Activated CD8-positive, alpha-beta memory T cell treated with anti-CD3 and anti-CD28 coated beads, Interleukin-2, amount 50 U/mL, for 4 hours (primary cell): ENCODE results near the gene RPL35A.
"Not testable (repeated sequence)": the region's sequence is repeated elsewhere in the genome, so short reads cannot be mapped to it uniquely, and the experiment has no call there.

Source experiments
- DNase-seq: peaks from one replicate; pipeline ENCODE4 v3.0.0-alpha.2; 2020

RPL35A gene

GRCh38 chr3:197949778-197950676 lies at the start of gene RPL35A:
Gene RPL35A (plus strand): TSS chr3:197950190. CDS start chr3:197950968, 778 bp downstream.
- DNase-seq: peak; percentile 79

GRCh38 chr3:197901626-197902025 lies 48.4 kb upstream of the RPL35A start:
- DNase-seq: no peak

- DNase-seq: peak; percentile 77
These were observed 43.8 kb upstream of the RPL35A start for GRCh38 chr3:197906023-197906849.

DNA sequence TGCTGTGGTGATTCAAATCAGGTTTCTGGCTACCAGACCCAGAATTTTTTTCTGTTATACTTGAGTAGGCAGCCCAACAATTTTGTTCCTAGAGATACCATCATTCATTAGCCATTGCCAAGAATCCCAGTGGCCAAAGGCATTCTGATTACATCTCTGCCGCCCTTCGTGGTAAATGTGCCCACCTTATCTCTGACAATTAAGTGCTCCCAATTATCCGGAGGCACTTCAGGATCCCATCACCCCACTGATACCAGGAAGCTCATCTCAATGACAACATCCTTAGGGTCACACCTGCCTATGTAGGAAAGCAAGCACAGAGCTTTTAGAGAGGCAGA lies 43.2 kb upstream of the RPL35A start:
- no peak for DNase-seq

DNA sequence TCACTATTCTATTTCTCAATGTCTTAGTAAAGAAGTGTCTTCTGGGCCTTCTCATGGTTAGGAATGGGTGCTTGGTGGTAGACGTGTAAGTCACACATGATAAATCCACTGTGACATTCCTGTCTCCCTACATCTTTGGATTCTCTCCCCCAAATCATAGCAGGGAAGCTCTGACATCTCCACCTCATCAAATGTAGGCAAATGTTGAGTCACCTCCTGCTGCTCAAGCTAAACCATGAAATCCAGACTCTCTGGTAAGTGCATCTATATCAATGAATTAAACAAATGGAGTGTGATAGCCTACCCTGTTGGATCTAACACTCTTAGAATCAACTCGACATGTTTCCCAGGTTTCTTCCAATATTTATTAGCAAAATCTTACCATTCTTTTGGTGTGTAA lies 42.8 kb upstream of the RPL35A start:
- no peak for DNase-seq

GRCh38 chr3:197908550-197908949 lies 41.4 kb upstream of the RPL35A start:
- DNase-seq: not testable (repeated sequence)

- DNase-seq: no peak
These were observed 40.9 kb upstream of the RPL35A start for GRCh38 chr3:197908957-197909701.

- DNase-seq: no peak
These were observed 37.1 kb upstream of the RPL35A start for GRCh38 chr3:197912741-197913476.

- DNase-seq: no peak
These were observed 36.2 kb upstream of the RPL35A start for GRCh38 chr3:197913641-197914380.

DNA sequence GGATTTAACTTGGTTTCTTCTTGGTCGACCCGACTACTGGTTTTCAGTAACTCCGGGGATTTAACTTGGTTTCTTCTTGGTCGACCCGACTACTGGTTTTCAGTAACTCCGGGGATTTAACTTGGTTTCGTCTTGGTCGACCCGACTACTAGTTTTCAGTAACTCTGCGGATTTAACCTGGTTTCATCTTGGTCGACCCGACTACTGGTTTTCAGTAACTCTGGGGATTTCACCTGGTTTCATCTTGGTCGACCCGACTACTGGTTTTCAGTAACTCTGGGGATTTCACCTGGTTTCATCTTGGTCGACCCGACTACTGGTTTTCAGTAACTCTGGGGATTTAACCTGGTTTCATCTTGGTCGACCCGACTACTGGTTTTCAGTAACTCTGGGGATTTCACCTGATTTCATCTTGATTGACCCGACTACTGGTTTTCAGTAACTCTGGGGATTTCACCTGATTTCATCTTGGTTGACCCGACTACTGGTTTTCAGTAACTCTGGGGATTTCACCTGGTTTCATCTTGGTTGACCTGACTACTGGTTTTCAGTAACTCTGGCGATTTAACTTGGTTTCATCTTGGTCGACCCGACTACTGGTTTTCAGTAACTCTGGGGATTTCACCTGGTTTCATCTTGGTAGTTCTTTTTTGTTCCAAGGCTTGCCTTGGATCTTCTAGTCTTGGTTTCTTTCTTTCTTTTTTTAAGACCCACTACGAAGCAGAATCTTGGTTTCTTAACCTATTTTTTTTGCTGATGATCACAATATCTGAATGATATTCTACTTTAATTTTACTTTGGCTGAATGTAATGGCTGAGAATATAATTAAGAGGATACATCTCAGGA lies 28.3 kb upstream of the RPL35A start:
- DNase-seq: not testable (repeated sequence)

DNA sequence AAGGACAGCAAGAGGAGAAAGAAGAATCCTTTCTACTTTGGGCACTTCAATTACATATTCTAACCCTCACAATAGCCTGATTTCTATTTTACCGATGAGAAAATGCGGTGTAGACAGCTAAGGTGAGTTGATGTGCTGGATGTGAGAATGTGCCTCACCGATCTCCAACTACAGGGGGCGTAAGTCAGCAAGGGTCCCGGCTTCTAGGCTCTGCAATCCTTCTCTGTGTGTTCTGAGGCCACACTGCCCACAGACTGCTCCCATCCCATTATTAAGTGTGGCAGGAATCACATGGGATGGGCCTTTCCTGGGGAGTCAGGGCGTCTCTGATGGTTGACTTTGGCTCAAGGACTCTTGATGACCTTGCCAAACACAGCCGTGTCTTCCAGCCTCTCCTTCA lies 23.6 kb upstream of the RPL35A start:
- DNase-seq: no peak

DNA sequence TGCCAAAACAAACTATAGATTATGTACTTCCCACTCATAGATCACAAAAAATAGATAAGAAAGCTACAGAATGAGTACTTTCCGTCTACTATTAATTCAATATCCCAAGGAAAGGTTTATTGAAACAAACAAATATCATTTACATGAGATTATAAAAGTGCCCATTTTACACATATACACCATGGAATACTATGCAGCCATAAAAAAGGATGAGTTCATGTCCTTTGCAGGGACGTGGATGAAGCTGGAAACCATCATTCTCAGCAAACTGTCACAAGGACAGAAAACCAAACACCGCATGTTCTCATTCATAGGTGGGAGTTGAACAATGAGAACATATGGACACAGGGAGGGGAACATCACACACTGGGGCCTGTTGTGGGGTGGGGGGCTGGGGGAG lies 22.4 kb upstream of the RPL35A start:
- not testable (repeated sequence) for DNase-seq

- no peak for DNase-seq
These were observed 13.1 kb upstream of the RPL35A start for GRCh38 chr3:197936819-197937384.

DNA sequence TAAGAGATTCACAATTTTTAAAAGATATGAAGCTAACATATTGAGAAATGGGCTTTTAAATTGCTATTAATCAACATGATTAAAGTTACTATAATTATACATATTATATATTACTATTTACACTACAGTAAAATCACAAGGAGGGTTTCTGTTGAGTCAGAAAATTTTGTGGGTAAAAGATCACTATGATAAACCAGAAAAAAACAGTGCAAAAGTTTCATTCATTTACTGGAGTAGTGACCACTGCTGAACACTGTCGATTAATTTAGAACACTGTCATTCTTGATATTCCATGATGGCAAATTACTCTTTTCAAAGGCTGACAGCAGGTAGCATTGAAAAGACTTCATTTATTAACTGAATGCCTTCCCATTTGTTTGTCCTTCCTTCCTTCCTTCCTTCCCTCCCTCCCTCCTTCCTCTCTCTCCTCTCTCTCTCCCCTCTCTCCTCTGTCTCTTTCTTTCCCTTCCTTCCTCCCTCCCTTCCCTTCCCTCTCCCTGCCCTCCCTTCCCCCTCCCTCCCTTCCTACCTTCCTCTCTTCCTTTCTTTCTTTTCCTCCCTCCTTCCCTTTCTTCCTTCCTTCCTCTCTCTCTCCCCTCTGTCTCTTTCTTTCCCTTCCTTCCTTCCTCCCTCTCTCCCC lies 9.1 kb upstream of the RPL35A start:
- no peak for DNase-seq

DNA sequence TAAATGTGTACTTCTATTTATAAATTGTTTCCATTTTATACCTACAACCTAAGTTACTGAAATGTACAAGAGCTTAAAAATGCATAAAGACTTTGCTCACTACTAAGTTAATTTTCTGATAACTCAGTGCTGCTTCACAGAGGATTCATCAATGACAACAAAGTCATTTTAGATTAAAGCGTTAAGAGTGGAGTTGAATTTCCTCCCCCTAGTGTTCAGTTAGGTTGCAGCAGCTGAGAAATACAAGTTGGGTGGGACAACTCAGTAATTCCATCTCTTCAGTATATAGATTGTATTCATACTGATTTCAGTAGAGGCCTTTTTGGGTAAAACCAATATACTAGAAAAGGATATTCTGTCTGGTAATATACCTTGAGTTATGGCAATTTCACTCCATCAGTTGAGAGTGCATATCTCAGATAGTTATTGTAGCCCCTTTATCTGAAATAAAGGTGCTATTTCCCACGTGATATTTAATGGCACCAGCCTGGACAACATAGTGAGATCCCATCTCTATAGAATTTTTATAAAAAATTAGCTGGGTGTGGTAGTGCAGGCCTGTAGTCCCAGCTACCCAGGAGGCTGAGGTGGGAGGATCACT lies 6.9 kb upstream of the RPL35A start:
- DNase-seq: no peak

GRCh38 chr3:197949191-197949777 lies 706 bp upstream of the RPL35A start:
- no peak for DNase-seq

- no peak for DNase-seq
These were observed 679 bp downstream of the RPL35A start for GRCh38 chr3:197950677-197951061.

- no peak for DNase-seq
These were observed 1.5 kb downstream of the RPL35A start for GRCh38 chr3:197951392-197951990.

GRCh38 chr3:197952440-197952839 lies 2.5 kb downstream of the RPL35A start:
- no peak for DNase-seq
